HG02642 (cell line): ENCODE results near the gene TESPA1.
A peak's percentile ranks its signal among the peaks of the same experiment; 100 is the strongest.
"Not testable (repeated sequence)": the region's sequence is repeated elsewhere in the genome, so short reads cannot be mapped to it uniquely, and the experiment has no call there.

Experiments
- ATAC-seq: cut with Tn5 transposase; IDR thresholded peaks from one replicate; pipeline ENCODE4 v1.9.1; 2021; ENCODE audit warnings: mild to moderate bottlenecking; ENCODE audit not compliant: unreplicated experiment, poor library complexity

TESPA1 gene

DNA sequence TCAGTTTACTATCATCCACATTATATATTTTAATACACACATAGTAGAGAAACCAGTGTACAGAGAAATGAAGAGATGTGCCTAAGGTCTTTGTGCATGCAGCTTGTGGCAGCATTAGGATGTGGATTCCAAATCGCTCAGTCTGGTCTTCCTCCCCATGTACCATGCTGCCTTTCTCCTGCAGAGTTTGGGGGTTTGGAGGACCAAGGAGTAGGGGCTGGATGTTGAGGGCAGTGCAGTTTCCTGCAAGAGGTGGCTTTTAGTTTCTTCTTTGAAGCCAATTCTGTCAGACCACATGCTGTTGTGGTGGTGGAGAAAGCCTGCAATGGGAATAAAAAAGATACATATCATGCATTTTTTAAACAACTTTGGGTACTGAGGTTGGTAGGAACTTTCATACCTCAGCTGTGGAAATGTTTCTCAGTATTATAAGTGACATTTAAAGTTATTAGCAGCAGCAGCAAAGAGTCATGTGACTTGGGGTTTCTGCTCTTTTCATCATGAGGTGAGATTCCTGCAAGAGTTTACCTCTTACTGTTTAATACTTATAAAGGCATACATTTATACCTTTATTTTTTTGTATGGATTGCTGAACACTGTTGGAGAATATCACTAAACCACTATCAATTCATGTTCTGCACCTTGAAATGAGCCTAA, 34.4 kb downstream of the TESPA1 start:
- ATAC-seq, result no peak

GRCh38 chr12:54949073-54949711, 35.4 kb downstream of the TESPA1 start:
- ATAC-seq, result no peak

DNA sequence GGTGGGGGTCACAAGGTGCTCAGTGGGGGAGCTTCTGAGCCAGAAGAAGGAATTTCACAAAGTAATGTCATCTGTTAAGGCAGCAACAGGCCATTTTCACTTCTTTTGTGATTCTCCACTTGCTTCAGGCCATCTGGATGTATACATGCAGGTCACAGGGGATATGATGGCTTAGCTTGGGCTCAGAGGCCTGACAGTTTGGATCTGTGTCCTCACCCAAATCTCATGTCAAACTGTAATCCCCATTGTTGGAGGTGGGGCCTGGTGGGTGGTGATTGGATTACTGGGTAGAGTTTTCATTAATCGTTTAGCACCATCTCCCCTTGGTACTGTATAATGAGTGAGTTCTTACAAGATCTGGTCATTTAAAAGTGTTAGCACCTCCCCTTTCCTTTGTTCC, 36.4 kb downstream of the TESPA1 start:
- ATAC-seq, result no peak

DNA sequence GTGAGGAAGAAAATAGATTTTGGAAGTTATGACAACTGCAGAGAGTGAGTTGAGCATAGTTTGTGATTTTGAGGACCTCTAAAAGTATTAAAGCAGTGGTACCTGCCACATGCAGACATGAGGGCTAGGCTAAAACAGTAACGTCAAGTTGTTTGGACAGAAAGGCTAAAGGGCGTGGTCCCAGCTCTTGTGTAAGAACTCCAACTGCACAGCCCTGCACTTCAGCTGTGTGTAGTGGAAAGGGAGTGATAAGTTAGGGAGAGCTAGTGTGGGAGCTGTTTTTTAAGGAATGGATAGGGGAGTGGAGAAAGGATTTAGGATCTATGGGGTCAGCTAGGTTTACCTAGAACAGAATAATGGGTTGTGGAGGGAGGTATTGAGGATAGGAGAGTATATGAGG, 39.5 kb downstream of the TESPA1 start:
- no peak for ATAC-seq

DNA sequence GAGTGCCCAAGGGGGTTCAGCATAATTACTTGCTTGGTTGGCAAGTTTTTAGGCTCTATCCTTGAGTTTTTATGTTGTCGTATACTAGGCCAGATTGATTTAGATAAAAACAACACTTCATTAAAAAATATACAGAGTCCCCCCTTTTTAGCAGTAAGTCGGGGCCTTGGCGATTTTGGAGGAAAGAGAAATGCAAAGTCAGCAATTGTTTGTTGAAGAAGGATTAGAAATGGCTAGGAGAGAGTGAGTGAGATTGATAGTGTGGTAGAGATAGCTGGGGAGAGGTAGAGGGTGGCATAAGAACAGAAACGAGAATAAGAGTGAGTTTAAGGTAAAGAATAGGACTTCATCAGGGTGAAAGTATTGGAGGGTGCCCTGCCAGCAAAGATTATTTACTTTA, 41.3 kb downstream of the TESPA1 start:
- ATAC-seq, result not testable (repeated sequence)

DNA sequence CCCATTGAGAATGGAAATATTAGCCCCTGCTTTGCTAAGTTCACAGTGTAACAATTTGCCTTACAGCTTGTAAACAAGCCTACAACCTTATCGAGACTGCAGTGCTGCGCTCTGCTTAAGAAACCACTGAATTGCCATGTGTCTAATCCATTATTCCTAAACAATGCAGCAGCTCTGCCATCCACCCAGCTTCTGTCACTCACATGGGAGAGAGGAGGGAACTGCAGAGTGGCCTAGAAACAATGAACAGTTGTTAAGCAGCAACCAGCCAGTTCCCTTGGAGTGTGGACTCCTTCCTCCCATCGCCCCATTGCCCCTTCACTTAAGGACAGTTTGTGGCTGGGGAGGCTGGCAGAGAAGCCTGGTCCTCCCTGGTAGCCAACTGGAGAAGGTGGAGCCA, 42.9 kb downstream of the TESPA1 start:
- no peak for ATAC-seq

DNA sequence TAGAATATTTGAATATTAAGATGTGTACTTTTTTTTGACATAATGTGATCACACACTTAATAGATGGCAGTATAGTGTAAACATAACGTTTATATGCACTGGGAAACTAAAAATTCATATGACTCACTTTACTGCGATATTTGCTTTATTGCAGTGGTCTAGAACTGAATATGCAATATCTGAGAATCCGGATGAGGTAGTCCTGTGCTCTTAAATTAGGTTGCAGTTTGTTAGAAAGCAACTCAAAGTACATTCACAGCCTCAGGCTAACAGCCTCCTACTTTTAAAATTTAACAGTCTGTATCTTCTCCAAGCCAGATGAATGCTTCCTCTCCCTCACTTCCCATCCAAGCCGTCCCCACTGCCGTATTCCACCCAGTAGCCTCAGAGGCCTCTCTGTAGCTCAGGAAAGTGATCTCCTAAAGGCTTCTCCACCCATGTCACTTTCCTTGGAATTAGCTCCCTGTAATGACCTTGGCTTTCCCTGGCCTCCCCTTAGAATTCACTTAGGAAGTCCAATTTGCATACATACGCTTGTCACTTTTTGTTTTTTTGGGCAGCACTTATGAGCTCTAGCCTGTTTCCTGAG, 43.7 kb downstream of the TESPA1 start:
- ATAC-seq, result no peak

DNA sequence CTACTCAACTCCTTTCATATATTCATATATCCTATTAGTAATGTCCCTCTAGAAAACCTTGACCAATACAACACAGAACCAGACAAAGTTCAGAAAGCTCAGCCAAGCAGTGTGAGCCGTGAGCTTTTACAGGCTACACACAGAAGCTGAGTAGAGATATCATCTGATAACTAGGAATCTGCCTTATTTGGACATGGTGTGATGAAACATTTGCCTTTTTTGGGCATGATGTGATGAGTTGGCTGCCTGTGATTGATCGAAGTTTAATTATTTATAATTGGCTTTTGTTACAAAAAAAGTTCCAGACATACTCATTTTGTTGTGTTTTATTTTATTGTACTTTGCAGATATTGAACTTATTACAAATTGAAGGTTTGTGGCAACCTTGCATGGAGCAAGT, 46.6 kb downstream of the TESPA1 start:
- ATAC-seq, result no peak

DNA sequence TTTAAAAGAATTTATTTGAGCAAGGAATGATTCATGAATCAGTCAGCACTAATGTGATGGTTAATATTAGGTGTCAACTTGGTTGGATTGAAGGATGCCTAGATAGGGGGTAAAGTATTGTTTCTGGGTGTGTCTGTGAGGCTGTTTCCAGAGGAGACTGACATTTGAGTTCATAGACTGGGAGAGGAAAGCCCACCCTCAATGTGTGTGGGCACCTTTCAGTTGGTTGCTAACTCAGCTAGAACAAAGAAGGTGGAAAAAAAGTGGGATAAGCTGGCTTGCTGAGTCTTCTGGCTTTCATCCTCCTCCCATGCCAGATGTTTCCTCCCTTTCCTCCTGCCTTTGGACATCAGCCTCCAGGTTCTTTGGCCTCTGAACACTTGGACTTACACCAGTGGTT, 47.2 kb downstream of the TESPA1 start:
- ATAC-seq, result no peak

DNA sequence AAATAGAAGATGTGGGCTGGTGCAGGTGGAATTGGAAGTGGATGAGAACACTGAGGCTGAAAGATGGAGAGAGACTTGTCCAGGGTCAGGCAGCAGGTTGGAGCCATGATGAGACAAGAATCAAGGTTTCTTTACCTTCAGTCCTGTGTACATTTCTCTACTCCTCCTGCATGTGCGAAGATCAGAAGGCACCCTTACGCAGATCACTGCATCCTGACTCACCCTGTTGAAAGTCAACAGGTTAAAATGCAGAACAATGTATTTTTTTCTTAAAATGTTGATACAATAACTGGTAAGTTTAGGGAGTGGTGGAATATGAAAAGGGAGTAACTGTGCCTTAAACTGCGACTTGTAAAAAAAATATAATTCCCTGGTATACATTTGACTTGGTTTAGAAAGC, 47.8 kb downstream of the TESPA1 start:
- ATAC-seq, result no peak

- ATAC-seq, result peak; percentile 92
These were observed 49.2 kb downstream of the TESPA1 start for GRCh38 chr12:54935235-54935951.

DNA sequence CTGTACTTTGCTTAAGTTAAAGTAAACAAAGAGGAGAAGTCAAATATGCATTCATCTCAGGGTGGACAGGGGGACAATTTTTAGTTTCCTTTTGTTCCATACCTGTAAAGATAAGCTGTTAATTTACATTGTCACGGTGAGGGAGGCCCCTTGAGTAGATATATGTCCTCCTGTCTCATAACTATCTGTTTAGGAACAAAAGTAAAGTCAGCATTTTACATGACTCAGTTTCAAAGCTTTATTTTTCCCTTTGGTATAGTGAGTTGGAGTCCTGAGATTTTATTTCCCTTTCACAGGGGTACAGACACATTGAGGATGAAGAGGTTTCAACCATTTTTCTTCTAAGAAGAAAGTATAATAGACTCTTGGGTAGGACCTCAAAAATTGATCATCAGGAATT, 50.1 kb downstream of the TESPA1 start:
- no peak for ATAC-seq

GRCh38 chr12:54933376-54933775, 51.2 kb downstream of the TESPA1 start:
- no peak for ATAC-seq

GRCh38 chr12:54932691-54933090, 51.9 kb downstream of the TESPA1 start:
- no peak for ATAC-seq

GRCh38 chr12:54932038-54932437, 52.5 kb downstream of the TESPA1 start:
- no peak for ATAC-seq

- ATAC-seq, result no peak
These were observed 54.6 kb downstream of the TESPA1 start for GRCh38 chr12:54929998-54930397.

- ATAC-seq, result no peak
These were observed 58.3 kb downstream of the TESPA1 start for GRCh38 chr12:54926246-54926645.

- ATAC-seq, result no peak
These were observed 59.4 kb downstream of the TESPA1 start for GRCh38 chr12:54924972-54925707.

- no peak for ATAC-seq
These were observed 67.5 kb downstream of the TESPA1 start for GRCh38 chr12:54917001-54917488.
